HG03064 (cell line): ENCODE data around the gene CALCA.
"Not testable (repeated sequence)": the region's sequence is repeated elsewhere in the genome, so short reads cannot be mapped to it uniquely, and the experiment has no call there.

Source experiments
- ATAC-seq: cut with Tn5 transposase; IDR thresholded peaks from one replicate; pipeline ENCODE4 v1.9.1; 2021; ENCODE audit warnings: low read depth; ENCODE audit not compliant: unreplicated experiment

CALCA gene, protein sequence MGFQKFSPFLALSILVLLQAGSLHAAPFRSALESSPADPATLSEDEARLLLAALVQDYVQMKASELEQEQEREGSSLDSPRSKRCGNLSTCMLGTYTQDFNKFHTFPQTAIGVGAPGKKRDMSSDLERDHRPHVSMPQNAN

DNA sequence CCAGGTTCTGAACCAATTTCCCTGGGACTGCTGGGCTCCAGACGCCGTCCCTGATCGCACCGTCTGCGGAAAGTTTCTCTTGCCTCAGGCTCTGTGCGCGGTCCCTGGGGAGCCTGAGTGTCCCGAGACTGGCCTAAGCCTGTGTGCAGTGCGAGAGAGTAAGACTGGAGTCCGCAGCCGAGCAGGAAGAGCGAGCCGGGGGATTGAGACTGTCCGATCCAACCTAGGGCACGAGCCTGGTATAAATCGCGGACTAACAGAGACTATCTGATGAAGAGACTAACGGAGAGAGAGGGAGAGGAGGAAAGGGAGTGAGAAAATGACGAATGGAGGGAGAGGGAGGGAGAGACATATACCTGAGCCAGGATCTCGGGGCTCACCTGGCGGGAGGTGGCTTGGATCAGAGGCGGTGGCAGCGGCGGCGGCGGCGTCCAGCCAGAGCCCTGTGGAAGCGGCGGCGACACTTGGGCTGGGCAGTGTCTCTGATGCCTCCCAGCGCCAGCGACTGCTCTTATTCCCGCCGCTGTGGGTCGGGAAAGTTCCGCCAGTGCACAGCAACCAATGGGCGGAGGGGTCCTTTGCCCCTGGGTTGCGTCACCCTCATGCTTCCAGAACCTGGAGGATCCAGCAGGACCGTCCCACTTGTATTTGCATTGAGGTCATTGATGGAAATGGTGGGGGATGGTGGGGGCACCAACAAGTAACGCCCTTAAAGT is at the start of gene CALCA:
Gene CALCA, minus strand, starts transcription at position 487 of the 716 bp plus-strand sequence. CDS start 1,159 bp downstream, outside the sequence.
- no peak for ATAC-seq

DNA sequence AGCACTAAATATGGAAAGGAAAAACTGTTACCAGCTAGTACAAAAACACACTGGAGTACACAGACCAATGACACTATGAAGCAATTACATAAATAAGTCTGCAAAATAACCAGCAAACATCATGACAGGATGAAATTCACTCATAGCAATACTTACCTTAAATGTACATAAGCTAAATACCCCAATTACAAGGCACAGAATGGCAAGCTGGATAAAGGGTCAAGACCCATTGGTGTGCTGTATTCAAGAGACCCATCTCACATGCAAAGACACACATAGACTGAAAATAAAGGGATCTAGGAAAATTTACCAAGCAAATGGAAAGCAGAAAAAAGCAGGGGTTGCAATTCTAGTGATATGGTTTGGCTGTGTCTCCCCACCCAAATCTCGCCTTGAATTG is 44.0 kb upstream of the CALCA start:
- ATAC-seq: no peak

DNA sequence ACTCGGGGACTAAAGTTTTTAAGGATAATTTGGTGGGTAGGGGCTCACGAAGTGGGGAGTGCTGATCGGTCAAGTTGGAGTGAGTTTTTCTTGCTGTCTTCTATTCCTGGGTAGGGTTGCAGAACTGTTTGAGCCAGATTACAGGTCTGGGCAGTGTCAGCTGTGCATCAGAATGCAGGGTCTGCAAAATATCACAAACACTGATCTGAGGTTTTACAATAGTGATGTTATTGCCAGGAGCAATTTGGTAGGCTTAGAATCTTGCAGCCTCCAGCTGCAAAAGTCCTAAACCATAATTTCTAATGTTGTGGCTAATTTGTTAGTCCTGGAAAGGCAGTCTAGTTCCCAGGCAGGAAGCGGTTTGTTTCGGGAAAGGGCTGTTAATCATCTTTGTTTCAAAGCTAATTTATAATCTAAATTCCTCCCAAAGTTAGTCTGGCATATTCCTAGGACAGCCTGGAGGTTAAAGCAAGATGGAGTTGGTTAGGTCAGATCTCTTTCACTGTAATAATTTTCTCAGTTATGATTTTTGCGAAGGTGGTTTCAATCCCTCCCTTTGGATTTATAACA is 39.7 kb upstream of the CALCA start:
- no peak for ATAC-seq

DNA sequence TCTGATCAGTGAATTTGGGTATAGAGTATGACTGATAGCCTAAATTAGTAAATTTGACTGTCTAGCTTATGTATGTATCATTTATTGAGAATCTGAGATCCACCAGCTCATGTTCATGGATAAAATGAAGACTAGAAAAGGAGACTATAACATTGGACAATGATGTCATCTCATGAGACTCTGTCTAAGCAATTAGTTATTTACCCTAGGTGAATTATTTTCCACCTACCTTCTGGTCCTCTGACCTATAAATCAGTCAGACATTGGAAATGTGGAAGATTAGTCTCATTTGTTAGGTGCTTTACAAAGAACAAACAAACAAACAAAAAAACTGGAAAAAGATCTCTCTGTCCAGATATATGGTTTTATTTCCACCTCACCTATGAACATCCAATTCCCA is 38.7 kb upstream of the CALCA start:
- ATAC-seq: no peak

DNA sequence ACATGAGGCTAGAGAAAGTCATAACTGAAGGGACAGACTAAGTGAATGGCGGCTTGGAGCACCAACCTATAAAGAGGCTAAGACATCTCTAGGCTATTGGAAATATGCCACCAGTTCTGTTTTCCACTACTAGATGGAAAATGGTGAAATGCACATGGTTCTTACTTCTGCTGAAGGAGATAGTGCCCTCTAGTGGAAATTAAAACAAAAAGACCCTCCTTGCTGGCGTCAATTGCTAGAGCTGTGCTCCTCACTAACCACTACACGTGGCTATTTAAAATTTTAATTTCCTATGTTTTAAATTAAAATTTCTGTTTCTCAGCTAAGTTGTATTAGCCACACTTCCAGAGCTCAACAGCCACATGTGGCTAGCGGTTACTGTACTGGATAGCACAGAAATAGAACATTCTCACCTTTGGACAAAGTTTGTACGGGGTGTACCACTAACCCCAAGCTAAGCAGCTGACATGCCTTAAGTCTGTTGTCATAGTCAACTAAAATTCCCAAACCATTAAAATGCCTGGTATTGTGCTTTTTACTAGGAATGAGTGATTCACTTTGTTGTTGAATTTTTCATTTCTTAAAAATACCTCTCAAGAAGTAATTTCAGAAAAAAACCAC is 34.1 kb upstream of the CALCA start:
- ATAC-seq: no peak

DNA sequence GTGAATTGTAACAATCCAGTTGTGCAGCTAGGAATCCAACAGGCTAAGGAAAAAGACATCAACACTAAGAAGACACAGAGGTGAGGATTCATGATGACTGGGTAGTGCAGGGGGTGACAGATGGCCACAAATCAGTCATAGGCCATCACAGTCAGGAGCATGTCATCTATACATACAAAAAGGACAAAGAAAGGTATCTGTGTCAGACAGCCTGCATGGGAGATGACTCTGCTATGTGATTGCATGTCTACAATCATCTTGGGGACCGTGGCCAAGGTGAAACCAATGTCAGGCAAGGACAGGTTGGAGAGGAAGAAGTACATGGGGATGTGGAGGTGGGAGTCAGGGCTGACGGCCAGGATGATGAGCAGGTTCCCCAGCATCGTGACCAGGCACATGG is 16.0 kb upstream of the CALCA start:
- not testable (repeated sequence) for ATAC-seq

DNA sequence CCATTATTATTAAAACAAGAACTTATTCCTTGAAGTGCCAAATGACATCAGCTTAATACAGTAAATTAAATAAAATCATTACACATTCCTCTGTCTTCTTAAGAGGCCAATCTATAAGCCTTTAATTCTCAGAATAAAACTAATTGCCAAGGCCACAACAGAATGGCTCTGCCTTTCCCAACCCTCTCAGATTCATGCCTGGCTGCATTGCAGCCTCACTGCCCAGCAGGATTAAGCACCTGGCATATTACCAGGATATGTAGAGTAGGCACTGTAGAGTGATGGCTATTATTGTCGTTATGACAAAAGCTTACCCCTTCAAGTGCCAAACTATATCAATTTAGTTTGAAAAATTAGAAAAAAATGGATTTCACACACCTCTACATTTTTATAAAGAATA is 9.4 kb upstream of the CALCA start:
- ATAC-seq: no peak

DNA sequence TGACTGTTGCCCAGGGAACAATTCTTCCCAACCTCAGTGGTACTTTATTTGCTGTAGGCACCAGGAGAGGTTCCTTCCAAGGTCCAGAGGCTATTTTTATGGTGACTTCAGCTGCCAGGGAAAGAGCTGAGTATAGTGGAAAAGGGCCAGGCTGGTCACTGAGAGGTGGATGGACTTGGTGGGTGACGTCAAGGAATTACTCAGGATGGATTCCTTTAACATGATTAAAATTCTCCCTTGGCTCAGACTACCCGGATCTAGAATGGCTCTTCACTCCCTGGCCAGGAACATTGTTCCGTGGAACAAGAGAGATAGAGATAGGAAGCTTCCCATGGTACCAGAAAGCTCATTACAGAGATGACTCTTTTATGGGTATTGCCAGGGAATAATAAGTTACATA is 8.7 kb upstream of the CALCA start:
- no peak for ATAC-seq

DNA sequence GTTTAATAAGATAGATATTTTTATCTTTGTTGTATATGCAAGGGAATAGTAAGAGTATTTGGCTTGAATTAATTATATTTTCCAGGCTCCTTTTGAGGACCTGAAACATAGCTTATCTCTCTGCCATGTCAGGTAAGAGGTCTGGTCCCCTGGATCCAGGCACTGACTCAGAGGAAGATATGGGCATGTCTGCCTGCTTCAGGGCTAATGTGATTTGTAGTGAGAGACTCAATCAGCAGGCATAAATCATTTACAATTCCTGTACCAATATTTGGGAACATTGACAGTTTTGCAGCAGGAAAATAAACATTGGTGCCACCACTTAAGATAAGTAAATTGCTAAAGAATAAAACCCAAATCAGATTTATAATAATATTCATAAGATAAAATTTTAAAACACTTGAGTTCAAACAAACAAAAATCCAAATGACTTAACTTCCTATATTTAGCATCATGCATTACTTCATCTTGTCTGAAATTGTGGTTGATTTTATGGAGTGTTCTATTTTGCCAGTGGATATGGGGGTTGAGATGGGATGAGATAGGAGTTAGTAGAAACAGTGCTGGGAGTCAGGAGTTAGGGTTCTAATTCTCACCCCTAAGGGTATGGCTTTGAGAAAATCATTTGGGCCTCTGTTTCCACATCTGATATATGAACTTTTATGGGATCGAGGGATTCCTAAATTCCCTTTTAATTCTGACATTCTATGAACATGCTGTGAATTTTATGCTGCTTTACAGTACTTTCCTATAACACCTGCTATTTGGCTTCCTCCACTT is 5.1 kb upstream of the CALCA start:
- no peak for ATAC-seq

DNA sequence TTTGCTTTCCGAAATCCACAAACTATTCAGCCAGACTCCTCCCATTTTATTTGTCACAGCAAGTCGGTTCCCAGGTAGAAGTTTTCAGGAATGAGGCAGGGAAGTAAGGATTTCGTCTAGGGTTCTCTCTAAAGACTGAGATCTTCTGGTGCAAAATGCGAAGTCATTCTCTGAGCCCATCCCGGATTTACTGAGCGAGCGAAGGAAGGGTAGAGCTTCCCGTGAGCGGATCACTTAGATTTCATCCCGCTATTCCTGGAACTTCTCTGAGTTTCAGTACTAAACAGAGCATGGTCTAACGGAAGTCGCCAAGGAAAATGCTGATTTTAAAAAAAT is 3.1 kb upstream of the CALCA start:
- no peak for ATAC-seq

DNA sequence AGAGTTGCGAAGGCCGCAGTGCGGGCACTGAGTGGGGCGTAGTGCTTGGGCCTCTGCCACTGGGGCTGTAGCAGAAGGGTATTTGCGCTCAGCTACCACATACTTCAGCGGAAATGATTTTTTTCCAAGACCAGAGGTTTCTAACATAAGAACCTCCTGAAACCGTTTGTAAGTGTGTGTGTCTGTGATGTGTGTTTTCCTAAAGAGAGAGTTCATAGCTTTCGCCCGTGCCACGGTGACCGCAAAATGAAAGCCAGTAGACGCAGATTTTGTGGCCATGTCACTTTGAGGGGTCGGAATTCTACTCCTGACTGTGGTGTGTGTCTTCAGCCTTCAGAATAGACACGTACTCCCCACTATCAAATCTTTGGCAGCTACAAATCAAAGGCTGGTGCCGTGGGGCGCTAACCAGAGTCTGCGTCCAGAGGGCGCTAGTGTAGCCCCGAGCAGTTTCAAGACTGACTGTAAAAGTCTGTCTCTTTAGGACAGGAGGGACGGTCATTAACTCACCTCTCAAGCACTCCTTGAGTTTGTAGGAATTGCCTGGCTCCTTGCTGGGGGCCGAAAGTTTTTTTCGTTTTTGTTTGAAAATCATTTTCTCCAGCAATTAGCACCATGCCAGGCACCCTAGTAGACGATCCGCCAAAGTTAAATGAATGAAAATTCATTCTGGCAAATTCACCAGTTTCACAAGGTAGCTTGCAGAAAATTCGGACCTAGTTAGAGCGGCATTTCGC is 2.5 kb upstream of the CALCA start:
- no peak for ATAC-seq

DNA sequence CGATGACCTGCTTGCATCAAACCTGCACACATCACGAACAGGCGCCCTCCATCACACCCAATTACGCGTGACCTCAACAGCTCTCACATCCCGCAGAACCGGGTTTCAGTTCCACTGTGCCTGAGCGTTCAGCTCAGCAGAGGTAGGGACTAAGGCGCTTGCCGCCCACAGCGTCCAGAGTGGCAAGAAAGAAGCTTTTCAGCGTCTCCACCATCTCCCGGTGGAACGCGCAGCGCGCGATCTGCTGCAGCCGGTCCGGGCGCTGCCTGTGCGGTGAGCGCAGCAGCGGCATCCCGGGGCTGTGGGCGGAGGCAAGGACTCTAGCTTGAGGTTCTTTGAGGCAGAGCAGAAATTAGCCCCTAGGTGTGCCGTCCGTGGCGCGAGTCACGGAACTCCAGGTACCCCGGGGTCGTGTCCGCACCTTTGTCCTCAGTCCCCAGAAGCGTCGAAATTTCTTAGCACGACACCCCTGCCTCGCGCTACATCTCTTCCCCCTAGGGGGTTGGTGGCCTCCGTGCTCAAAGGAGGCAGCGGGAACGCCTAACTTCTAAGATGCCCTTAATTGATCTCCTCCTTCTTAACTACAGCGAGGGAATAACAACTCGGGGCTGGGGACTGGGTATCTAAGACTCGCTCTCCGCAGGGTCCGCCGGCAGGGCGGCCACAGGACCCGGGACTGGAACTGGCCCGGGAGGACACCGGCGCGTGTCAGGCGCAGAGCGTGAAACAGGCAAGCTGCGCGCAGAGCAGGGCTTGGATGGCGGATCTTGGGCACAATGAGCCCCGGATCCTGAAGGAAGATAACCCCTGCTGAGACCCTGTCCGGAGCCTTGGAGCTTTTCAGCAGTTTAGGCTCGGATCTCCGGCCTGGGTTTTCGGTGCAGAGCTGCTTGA is 1.7 kb upstream of the CALCA start:
- ATAC-seq: no peak

DNA sequence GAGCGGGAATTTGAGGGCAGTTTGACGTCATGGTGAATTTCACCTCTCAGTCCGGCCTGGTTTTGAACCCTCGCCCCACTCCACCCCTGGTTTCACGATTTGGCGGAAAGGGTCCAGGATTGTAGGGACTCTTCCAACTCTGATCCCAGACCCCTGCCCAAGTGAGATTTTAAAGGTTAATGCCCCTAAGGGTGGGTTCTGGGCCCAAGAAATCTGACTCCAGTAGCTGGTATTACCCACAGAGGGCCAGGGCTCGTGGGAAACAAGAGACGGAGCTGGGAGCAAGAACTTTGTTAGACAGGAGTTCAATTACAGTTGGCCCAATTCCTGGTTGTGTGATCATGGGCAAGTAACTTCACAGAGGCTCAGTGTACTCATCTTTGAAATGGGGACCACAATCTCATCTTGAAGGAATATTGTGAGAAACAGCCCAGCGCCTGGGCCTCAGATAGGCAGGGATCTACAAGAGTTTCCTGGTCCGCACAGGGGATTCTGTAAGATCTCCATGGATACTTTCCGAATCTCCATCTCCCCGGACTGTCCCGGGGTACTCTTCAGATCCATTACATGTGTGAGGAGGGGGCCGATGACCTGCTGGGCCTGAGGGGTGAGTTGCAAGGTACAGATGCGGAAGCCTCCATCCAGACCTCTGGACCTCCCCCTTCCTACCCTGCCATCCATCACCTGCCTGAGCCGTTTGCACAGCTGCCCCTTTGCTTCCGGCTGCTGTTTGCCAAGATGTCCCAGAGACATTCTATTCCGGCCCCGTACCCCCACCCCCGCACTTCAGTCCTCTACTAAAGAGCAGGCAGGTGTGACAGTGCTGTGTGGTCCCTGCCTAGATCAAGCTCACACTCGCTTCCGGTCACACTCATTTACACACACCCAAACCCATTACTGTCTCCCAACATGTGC is 687 bp upstream of the CALCA start:
- ATAC-seq: no peak

DNA sequence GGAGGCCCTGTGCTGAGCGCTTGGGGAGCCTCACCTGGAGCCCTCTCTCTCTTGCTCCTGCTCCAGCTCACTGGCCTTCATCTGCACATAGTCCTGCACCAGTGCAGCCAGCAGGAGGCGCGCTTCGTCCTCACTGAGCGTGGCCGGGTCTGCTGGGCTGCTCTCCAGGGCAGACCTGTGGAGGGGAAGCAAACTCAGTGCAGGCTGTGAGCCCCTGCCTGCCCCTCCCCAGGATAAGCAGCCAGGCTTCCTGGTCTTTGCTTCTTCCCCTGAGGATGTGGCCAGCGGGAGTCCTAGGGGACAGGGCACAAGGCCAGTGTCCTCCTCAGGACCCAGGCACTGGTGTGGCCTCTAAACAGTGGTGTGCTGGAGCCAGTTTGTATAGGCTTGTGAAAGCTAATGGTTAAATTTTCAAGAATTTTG is 2.2 kb downstream of the CALCA start:
- ATAC-seq: peak; percentile 54

DNA sequence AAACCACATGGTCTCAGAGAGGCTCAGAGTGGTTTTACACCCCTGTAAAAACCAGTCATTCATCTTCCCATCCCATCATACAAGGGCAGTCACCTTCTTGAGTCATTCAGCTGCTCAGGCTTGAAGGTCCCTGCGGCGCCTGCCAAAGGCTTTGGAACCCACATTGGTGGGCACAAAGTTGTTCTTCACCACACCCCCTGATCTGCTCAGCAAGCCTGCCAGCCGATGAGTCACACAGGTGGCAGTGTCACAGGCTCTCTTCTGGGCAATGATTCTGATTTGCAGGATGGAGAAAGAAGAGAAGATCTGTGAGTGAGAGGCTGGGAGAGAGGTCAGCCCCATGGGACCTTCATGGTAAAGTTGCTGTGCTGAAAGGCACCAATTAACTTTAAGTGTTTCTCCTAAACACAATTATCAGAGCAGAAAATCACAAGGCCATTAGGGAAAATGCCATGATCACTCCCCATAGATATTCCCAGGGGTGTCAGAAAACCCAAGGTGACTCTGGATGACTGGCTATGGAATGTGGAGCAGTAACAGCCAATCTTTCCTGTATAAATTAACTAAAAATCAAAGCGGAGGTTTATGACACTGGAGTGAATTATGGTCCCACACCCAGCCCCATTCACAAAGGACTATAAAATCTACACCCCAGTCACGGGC is 4.4 kb downstream of the CALCA start:
- ATAC-seq: no peak

DNA sequence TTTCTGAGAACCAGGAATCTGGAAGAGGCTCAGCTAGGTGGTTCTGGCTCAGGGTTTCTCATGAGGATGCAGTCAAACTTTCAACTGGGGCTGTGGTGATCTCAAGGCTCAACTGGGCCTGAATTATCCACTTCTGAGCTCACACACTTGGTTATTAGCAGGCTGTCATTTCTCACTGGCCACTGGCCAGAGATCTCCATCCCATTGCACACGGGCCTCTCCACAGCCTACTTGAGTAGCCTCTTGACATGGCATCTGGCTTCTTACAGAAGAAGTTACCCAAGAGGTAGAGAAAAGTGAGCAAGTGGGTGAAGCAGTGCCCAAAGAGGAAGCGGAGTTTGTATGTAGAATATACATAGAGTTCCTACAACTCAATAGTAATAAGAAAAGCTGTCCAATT is 16.0 kb downstream of the CALCA start:
- ATAC-seq: no peak

DNA sequence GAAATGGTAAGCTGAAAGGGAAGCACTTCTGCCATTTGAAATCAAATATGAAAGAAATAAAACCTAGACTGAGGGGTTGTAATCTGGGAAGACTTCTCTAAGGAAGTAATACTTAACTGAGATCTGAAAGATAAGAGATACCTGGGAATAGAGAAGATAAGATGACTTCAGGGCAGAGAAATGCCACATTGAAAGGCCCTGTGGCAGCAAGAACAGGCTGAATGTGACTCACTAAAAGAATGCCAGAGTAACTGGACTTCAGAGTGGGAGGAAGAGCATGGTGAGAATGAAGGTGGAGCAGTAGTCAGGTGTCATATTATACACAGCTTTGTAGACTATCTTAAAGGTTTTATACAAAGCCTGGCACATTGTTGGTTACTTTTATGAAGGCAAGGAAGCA is 17.6 kb downstream of the CALCA start:
- ATAC-seq: no peak

DNA sequence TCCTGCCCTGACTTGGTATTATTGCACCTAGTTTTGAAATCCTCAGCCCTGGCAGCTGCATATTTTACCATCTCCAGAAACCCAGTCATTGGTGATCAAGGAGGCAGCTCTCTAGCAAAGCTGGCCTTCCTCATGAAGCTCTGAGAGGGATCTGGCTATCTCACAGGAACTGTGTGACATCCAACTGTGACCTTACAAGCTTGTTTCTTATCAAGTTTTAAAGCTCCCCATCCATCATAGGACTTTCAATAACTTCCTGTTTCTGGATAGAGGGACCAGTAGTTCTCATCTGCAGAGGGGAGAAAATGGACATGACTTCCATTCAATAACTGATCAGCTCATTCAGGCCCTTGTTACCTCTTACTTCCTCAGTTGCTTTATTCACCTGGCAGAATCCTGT is 18.2 kb downstream of the CALCA start:
- ATAC-seq: no peak
